ENCODE measurements around the gene EOGT.

DNA sequence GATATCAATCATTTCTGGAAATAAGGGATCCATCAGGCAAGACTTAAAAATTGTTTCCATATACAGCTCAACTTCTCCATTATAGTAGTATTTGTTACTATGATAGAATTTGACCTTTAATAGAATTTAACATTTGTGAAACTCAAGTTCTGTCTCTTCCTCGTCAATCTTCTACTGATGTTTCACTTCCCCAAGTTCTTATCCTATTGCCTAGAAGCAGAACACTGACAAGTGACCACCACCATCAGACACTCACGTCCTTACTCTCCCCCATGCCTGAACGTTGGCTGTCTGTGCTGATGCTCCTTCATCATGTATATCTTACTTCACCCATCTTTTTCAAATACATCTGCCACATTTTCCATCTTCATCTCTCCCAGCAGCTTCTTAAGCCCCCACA, 54.6 kb downstream of the EOGT start:
- TF ChIP-seq, protein P1, sequence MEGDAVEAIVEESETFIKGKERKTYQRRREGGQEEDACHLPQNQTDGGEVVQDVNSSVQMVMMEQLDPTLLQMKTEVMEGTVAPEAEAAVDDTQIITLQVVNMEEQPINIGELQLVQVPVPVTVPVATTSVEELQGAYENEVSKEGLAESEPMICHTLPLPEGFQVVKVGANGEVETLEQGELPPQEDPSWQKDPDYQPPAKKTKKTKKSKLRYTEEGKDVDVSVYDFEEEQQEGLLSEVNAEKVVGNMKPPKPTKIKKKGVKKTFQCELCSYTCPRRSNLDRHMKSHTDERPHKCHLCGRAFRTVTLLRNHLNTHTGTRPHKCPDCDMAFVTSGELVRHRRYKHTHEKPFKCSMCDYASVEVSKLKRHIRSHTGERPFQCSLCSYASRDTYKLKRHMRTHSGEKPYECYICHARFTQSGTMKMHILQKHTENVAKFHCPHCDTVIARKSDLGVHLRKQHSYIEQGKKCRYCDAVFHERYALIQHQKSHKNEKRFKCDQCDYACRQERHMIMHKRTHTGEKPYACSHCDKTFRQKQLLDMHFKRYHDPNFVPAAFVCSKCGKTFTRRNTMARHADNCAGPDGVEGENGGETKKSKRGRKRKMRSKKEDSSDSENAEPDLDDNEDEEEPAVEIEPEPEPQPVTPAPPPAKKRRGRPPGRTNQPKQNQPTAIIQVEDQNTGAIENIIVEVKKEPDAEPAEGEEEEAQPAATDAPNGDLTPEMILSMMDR (IDR thresholded peaks at IDR 0.05) = no peak
- TF ChIP-seq ZFX (IDR thresholded peaks at IDR 0.05; ENCODE audit: borderline replicate concordance) = no peak

Data from 22Rv1 (cell line).